ENCODE results near the gene HNRNPR.
"Not testable (repeated sequence)": the region's sequence is repeated elsewhere in the genome, so short reads cannot be mapped to it uniquely, and the experiment has no call there.

Gene HNRNPR

GRCh38 chr1:23322770-23323169 lies 21.3 kb downstream of the HNRNPR start:
- no peak for DNase-seq

DNA sequence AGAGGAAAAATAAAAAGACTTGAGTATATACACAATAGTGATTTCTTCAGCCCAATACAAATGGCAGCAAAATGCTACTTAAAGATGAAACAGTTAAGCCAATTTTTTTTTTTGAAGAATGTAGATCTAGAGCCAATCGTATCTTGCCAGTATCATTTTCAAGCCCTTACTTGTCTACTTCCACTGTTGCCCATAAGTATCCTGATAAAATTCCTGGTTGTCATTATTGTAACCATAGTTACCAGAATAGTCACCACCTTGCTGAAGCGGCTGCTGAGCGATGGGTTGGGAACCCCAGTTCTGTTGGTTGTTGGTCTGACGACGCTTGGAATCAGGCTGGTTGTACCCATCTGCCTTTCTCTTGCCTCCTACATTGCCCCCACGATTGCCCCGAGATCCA lies 33.8 kb downstream of the HNRNPR start:
- not testable (repeated sequence) for DNase-seq

DNA sequence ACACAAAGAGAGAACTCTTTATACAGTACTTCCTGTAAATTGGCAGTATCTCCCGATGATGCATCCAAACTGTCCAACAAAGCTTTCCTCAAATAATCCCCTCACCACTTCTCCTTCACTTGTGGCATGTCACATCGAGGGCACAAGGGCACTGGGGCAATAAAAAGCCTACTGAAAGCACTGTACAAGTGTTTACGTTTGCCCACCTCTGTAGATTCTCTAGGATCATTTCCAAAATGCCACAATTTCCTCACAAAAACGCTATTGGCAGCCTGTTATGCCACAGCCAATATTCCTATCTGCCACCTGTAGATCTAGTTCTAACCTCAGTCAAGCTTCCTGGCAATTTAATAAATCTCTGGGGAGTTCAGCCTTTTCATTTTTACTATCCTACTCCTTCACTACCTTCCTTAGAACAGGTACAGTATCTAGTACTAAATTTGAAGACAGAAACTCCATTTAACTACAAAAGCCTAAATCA lies 39.9 kb downstream of the HNRNPR start:
- DNase-seq, result no peak

GRCh38 chr1:23303524-23303923 lies 40.6 kb downstream of the HNRNPR start:
- DNase-seq, result no peak

DNA sequence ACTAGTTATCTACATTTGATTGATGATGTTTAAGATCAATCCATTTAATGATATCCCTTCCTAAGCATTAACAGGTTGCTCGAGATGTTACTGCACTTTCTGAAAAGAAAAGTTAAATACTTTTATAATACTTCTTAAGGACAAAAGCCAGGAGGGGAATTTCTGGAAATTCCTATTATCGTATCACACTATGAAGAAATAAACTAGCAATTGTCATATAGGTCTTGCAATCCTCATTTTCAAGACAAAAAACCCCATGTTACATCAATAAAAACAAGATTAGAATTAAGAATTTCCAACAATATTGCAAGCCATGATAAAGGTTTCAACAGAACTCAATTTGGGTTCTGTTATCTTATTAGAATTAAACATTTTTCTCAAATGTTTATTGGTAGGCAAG lies 47.2 kb downstream of the HNRNPR start:
- DNase-seq, result no peak

- DNase-seq, result no peak
These were observed 52.4 kb downstream of the HNRNPR start for GRCh38 chr1:23291706-23292105.

DNA sequence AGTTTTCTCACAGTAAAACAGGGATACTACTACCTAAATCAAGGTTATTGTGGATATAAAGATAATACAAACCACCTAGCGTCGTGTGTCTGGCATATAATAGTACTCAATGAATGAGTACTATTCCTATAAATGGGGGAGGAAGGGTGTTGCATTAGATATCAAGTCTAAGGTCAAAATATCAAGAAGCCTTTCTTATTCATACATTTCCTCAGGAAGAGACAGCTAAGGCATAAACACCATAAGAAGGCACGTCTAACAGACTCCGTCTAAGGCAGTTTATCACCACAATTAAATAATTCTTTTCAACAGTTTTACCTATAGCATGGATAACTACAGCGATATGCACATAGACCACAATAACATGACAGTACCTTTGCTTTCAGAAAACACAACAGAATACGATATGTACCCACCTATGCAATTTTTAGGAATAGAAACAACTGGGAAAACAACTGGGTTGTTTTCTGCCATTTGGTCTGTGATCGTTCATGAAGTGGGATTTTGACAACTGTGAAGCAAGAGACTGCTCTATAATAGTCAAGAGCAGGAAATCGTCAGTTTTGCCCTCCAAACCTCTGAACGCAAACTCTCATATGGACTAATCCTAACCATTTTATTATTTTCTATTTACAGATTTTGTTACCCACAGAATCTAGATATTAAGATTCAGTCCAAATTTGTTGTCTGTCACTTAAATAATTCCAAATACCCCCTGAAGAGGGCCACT lies 53.1 kb downstream of the HNRNPR start:
- no peak for DNase-seq

GRCh38 chr1:23288671-23289070 lies 55.4 kb downstream of the HNRNPR start:
- no peak for DNase-seq

GRCh38 chr1:23288201-23288600 lies 55.9 kb downstream of the HNRNPR start:
- DNase-seq, result peak; percentile 55

DNA sequence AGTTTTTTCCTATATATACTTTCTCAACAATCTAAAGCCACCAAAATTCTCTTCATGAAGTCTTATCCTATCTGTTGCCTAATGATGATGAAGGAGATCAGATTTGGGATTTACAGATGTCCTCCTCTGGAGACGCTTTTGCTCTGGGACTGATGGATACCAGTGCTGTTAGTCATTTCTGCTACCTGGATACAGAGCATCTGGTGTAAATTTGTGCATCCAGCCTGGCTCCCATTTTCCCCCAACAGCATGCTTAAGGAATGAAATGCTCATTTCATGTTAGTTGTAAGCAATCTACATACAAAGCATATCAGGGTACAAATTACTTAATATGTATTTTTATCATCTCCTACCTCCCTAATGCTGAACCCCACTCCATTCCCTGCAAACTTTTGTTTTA lies 57.7 kb downstream of the HNRNPR start:
- no peak for DNase-seq

DNA sequence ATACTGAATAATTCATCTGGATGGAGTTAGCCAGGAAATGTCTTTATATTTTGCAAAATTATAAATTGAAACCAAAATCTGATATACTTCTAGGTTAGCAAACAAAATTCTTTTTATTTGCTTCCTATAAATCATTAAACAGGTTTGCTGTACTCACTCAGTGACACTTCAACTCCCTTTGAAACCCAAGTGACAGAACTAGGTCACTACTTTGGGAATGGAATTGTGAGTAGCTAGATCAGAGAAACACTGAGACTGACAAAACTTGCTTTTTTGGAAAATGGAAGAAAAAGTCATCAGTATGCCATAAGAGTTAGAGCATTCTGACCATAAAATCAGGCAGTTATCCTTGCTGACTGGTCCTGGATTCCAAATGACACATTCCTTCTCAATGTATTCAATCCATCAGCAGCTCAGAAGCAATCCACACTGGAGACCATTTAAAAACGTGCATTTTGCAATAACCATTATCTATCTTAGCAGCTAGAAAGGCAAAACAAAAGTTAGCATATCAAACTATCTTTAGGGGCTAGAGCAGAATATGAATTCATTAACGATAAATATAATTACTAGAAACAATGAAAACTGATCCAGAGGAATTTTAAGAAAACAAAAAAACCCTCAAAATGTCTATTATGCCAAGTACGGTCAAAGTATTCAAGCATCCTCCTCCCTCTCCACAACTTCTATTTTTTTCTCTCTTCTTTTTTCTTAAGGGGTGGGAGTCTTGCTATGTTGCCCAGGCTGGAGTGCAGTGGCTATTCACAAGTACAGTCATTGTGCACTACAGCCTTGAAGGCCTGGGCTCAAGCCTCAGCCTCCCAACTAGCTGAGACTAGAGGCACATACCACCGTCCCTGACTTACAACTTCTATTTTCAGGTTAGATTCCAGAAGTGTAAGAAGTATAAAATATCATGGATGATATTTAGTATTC lies 60.1 kb downstream of the HNRNPR start:
- no peak for DNase-seq

DNA sequence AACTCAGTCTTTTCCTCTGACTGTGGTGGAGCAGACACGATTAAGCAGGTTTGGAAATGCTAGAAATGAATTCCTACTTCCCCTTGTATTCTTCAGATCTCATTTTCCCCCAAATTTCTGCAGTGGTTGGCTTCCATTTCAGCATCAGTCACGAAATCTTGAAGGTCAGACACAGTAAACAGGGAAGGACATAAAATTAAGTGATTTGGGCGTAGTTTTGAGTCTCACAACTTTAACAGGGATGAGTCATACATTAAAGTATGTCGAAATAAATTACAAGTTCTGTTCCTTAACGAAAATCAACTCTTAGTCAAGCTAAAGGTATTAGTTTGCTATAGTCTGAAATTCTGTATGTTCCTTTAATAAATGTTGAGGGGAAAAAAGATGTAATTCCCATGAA lies 61.1 kb downstream of the HNRNPR start:
- peak; percentile 85 for DNase-seq

GRCh38 chr1:23278717-23279116 lies 65.4 kb downstream of the HNRNPR start:
- no peak for DNase-seq

DNA sequence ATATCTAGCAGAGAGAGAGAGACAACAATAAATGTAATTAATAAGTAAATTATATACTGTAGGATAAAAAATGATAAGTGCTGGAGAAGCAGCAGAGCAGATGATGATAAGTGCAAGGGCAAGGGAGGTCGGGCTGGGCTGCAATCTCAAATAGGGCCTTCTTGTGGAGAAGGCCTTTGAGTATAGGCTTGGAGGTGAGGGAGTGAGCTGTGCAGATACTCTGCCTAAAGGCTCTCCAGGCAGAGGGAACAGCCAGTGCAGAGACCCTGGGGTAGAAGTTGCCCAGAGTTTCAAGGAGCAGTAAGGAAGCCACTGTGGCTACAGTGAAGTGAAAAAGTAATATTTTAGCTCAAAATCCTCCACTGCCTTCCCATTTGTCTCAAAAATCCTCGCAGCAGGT lies 67.6 kb downstream of the HNRNPR start:
- DNase-seq, result no peak

DNA sequence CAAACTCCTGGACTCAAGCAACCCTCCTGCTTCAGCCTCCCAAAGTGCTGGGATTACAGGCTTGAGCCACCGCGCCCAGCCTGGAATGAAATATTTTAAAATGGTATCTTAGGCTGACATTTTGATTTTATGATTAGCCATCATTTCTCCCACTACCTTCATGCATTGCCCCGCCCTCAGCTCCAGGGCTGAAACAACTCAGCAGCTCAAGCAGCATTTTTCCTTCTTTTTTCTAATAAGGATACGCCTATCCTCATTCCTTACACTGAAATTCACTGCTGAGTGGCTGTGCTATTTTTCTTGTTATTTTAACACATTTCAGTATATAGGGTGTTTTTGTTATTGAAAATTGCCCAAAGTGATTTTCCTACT lies 70.0 kb downstream of the HNRNPR start:
- no peak for DNase-seq

DNA sequence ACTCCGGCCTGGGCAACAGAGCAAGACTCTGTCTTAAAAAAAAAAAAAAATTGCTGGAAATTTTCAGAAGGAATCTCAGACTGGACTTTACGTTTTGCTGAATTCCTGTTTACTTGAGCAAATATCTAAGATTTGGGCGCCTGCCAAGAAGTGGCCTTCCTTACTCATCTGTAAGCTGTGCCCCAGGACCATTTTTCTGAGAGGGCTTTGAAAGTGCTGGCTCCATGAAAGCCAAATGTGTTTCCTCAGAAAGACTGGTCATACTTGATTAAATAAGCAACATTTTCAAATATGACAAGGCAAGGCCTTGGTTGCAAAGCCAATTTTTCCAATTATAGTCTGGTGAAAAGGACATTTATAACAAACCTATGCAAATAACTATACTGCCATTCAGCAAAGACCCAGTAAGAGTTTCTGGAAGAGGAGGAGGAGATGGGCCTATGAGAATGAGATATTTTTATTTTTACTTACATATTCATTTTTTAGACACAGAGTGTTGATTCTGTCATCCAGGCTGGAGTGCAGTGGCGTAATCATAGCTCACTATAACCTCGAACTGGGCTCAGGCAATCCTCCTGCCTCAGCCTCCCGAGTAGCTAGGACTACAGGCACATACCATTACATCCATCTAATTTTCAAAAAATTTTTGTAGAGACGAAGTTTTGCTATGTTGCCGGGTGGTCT lies 70.5 kb downstream of the HNRNPR start:
- no peak for DNase-seq

DNA sequence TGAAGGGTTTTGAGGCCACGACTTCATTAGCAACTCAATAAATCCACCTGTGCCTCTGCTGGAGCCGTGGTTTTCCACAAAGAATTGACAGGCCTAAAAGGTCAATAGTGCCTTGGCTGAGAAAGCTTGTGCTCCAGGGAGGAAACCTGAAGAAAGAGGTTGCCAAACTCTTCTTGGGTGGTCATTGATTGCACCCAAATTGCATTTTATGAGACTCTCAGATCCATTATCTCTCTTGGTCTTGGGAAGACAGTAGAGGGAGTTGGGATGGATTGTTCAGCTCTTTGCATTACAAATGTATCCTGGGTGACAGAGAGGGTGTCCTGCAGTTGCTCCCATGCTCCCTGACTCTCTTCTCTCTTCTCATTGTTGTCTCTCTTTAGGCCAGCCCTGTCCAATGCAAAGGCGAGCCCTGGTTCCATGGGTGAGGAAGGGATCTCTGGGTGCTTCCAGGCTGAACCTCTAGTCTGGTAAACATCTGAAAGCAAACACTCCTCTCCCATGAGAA lies 80.7 kb downstream of the HNRNPR start:
- no peak for DNase-seq

DNA sequence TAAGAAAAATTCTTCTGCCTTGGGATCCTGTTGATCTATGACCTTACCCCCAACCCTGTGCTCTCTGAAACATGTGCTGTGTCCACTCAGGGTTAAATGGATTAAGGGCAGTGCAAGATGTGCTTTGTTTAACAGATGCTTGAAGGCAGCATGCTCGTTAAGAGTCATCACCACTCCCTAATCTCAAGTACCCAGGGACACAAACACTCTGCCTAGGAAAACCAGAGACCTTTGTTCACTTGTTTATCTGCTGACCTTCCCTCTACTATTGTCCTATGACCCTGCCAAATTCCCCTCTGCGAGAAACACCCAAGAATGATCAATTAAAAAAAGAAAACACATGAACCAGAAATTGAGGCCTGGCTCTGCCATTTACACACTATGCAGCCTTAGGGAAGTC lies 86.0 kb downstream of the HNRNPR start:
- DNase-seq, result not testable (repeated sequence)

DNA sequence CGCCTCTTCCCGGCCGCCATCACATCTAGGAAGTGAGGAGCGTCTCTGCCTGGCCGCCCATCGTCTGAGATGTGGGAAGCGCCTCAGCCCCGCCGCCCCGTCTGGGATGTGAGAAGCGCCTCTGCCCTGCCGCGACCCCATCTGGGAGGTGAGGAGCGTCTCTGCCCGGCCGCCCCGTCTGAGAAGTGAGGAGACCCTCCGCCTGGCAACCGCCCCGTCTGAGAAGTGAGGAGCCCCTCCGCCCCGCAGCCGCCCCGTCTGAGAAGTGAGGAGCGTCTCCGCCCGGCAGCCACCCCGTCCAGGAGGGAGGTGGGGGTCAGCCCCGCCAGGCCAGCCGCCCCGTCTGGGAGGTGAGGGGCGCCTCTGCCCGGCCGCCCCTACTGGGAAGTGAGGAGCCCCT lies 86.7 kb downstream of the HNRNPR start:
- DNase-seq, result not testable (repeated sequence)

Measured in MV-4-11 (cell line).